OCI-LY1 (cell line): ENCODE measurements around the gene CELF4.

Experiments
- H2AFZ ChIP-seq: fragments of 200-600 bp; sonication (generic), shearing (Covaris generic); 2 replicates; pipeline ENCODE4 v1.6.0; 2014; ENCODE audit warnings: antibody characterized with exemption, mild to moderate bottlenecking, low read length
- H3F3A ChIP-seq: fragments of 200-600 bp; sonication (generic), shearing (Covaris generic); 2 replicates; pipeline ENCODE4 v1.6.0; 2014; ENCODE audit warnings: mild to moderate bottlenecking, antibody characterized with exemption, low read length, moderate library complexity; ENCODE audit not compliant: insufficient read depth
- H3K27ac ChIP-seq: fragments of 200-600 bp; sonication (generic); 2 replicates; pipeline ENCODE4 v1.5.1; 2014; ENCODE audit warnings: low read length, mixed run types, mild to moderate bottlenecking, low read depth; ENCODE audit not compliant: poor library complexity, severe bottlenecking
- H3K27me3 ChIP-seq: fragments of 200-600 bp; sonication (generic); 2 replicates; pipeline ENCODE4 v1.6.0; 2014; ENCODE audit warnings: antibody characterized with exemption, mild to moderate bottlenecking, low read length, moderate library complexity; ENCODE audit not compliant: insufficient read depth
- H3K36me3 ChIP-seq: fragments of 200-600 bp; sonication (generic); 2 replicates; pipeline ENCODE4 v1.6.1; 2014; ENCODE audit warnings: mild to moderate bottlenecking, antibody characterized with exemption, low read length, moderate library complexity, mixed read lengths; ENCODE audit not compliant: insufficient read depth
- H3K4me1 ChIP-seq: fragments of 200-600 bp; sonication (generic); 2 replicates; pipeline ENCODE4 v1.5.1; 2014; ENCODE audit warnings: mild to moderate bottlenecking, low read length, moderate library complexity; ENCODE audit not compliant: insufficient read depth, severe bottlenecking
- H3K4me2 ChIP-seq: fragments of 200-600 bp; sonication (generic), shearing (Covaris generic); 2 replicates; pipeline ENCODE4 v1.6.1; 2014; ENCODE audit warnings: low read length
- H3K4me3 ChIP-seq: fragments of 200-600 bp; sonication (generic); 2 replicates; pipeline ENCODE4 v1.5.1; 2014; ENCODE audit warnings: low read length, low read depth, mild to moderate bottlenecking, mixed read lengths; ENCODE audit not compliant: poor library complexity, severe bottlenecking
- H3K79me2 ChIP-seq: fragments of 200-600 bp; shearing (Covaris generic); 2 replicates; pipeline ENCODE4 v1.6.1; 2016; ENCODE audit warnings: mixed run types, low read length, mixed read lengths; ENCODE audit not compliant: insufficient read depth
- H3K9ac ChIP-seq: fragments of 200-600 bp; sonication (generic), shearing (Covaris generic); 2 replicates; pipeline ENCODE4 v1.6.1; 2014; ENCODE audit warnings: mild to moderate bottlenecking, low read length, mixed read lengths
- H3K9me2 ChIP-seq: fragments of 200-600 bp; sonication (generic), shearing (Covaris generic); 2 replicates; pipeline ENCODE4 v1.6.1; 2014; ENCODE audit warnings: low read depth, mild to moderate bottlenecking, low read length, mixed read lengths
- H3K9me3 ChIP-seq: fragments of 200-600 bp; shearing (Covaris generic); 2 replicates; pipeline ENCODE4 v1.6.1; 2014; ENCODE audit warnings: low read length, mixed read lengths
- H4K20me1 ChIP-seq: fragments of 200-600 bp; sonication (generic), shearing (Covaris generic); 2 replicates; pipeline ENCODE4 v1.6.0; 2016; ENCODE audit warnings: mild to moderate bottlenecking, low read length; ENCODE audit not compliant: insufficient read depth
- CTCF ChIP-seq: fragments of 200-600 bp; sonication (generic), shearing (Covaris generic); IDR thresholded peaks from 2 replicates; pipeline ENCODE4 v1.5.1; 2017; ENCODE audit warnings: mild to moderate bottlenecking, antibody characterized with exemption, low read length, moderate library complexity, mixed read lengths
- EZH2 ChIP-seq: fragments of 200-600 bp; sonication (generic), shearing (Covaris generic); IDR thresholded peaks from 2 replicates; pipeline ENCODE4 v1.8.0; 2017; ENCODE audit warnings: borderline replicate concordance, mixed run types, mild to moderate bottlenecking, antibody characterized with exemption, low read length, moderate library complexity, mixed read lengths

Gene CELF4

GRCh38 chr18:37534627-37535026, 31.0 kb downstream of the CELF4 start:
- Histone ChIP-seq H2AFZ (no peak overlapping the region), H3K4me2 (no peak overlapping the region), H4K20me1 (no peaks in the 10 kb centered on the region)

GRCh38 chr18:37533647-37534584, 31.7 kb downstream of the CELF4 start:
- Histone ChIP-seq H3K36me3 (no peaks in the 10 kb centered on the region), H3K27ac (no peak overlapping the region), H3K27me3 (no peaks in the 10 kb centered on the region; the same call in none of the 2 replicates), H3K79me2 (no peaks in the 10 kb centered on the region), H4K20me1 (no peaks in the 10 kb centered on the region), H3K4me2 (no peak overlapping the region), H3K4me1 (no peaks in the 10 kb centered on the region), H3K9ac (no peak overlapping the region), H3F3A (no peaks in the 10 kb centered on the region), H3K4me3 (no peak overlapping the region), H3K9me3 (no peaks in the 10 kb centered on the region), H2AFZ (no peak overlapping the region), H3K9me2 (no peaks in the 10 kb centered on the region)
- no peak for TF ChIP-seq EZH2

More at GRCh38 chr18:37534627-37535026, 31.0 kb downstream of the CELF4 start:
- Histone ChIP-seq H3K9ac (no peak overlapping the region), H3F3A (no peaks in the 10 kb centered on the region), H3K79me2 (no peaks in the 10 kb centered on the region), H3K4me3 (no peak overlapping the region), H3K36me3 (no peaks in the 10 kb centered on the region), H3K27ac (no peak overlapping the region), H3K9me2 (no peaks in the 10 kb centered on the region), H3K27me3 (no peaks in the 10 kb centered on the region; the same call in none of the 2 replicates), H3K9me3 (no peaks in the 10 kb centered on the region), H3K4me1 (no peaks in the 10 kb centered on the region)
- TF ChIP-seq EZH2 (no peak), CTCF (no peak)

- no peak overlapping the region for H2AFZ ChIP-seq
- H4K20me1 ChIP-seq = no peaks in the 10 kb centered on the region
These were observed 32.7 kb downstream of the CELF4 start for GRCh38 chr18:37532917-37533316.

More at GRCh38 chr18:37532917-37533316, 32.7 kb downstream of the CELF4 start:
- no peak overlapping the region for H3K4me2 ChIP-seq
- H3K27ac ChIP-seq = no peak overlapping the region
- H3K27me3 ChIP-seq = no peaks in the 10 kb centered on the region; the same call in none of the 2 replicates
- H3K9ac ChIP-seq = no peak overlapping the region
- no peaks in the 10 kb centered on the region for H3F3A ChIP-seq
- no peaks in the 10 kb centered on the region for H3K9me2 ChIP-seq
- H3K9me3 ChIP-seq = no peaks in the 10 kb centered on the region
- H3K4me1 ChIP-seq = no peaks in the 10 kb centered on the region
- H3K36me3 ChIP-seq = no peaks in the 10 kb centered on the region
- no peak for TF ChIP-seq EZH2
- TF ChIP-seq CTCF = no peak
- H3K4me3 ChIP-seq = no peak overlapping the region
- H3K79me2 ChIP-seq = no peaks in the 10 kb centered on the region
